HG03066 (cell line): ENCODE data around the gene PACSIN2.
"Not testable (repeated sequence)": the region's sequence is repeated elsewhere in the genome, so short reads cannot be mapped to it uniquely, and the experiment has no call there.

Source experiments
- ATAC-seq: cut with Tn5 transposase; IDR thresholded peaks from one replicate; pipeline ENCODE4 v1.9.1; 2021; ENCODE audit warnings: low read depth; ENCODE audit not compliant: unreplicated experiment

Gene PACSIN2

GRCh38 chr22:43013355-43014315, 1.3 kb downstream of the PACSIN2 start:
- ATAC-seq, result no peak

DNA sequence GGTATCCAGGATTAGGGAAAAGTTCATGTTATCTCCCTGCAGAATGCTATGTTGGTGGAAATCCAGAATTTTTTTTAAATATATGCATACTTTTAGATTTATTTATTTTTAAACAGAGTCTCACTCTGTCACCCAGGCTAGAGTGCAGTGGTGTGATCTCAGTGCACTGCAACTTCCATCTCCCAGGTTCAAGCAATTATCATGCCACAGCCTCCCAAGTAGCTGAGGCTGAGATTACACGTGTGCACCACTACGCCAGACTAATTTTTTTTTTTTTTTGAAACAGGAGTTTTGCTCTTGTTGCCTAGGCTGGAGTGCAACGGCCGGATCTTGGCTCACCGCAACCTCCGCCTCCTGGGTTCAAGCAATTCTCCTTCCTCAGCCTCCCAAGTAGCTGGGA, 2.6 kb downstream of the PACSIN2 start:
- no peak for ATAC-seq

DNA sequence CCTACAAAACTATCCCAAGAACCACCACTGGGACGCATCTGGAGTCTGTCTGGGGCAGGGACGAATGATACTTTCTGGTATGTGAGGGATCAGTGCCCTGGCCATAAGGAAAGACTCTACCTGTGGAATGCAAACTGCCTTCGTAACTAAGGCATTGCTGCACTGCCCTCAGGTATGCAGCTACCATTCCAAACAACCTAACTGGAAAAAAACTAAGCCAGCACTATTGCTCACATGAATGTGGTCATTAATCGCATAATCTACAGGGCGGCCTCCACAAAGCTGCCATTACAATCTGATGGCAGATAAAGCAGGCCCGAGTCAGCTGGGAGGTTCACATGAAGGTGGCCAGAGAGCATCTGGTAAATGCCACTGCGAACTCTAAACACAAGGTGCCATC, 3.9 kb downstream of the PACSIN2 start:
- ATAC-seq, result no peak

DNA sequence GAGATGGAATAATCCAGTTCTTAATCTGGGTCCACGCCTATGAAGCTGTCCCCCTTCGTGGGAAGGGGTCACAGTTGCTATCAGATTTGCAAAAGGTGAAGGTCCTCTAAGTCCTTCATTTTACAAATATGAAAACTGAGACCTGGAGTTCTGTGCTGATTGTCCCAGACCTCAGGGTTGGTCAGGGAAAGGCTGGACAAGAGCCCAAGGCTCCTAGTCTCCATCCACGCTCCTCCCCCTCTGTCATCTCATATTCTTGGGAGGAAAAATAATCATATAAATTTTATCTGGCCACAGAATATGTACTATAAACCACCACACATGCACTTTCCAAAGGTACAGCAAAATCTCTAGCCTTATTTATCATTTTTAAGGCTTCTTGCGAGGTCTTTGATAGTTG, 5.5 kb downstream of the PACSIN2 start:
- ATAC-seq, result no peak

- ATAC-seq, result no peak
Observed at GRCh38 chr22:43008921-43009320, 6.0 kb downstream of the PACSIN2 start.

DNA sequence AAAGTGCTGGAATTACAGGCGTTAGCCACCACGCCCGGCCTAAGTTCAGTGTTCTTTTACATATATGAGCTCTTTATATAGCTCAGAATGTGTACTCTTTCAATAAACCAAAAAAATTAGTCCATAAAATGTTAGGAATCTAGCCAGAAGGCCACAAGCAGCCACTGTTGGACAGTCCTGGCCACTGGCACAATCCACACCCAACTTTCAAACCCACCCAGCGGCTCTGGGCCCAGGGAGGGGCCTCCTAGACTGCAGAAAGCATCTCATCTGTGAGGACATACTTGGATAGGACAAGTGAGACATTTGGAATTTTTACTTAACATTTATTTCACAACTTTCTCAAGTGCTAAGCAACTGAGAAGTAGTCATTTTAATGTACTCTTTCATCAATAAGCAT, 6.4 kb downstream of the PACSIN2 start:
- ATAC-seq, result no peak

GRCh38 chr22:43007519-43008102, 7.3 kb downstream of the PACSIN2 start:
- no peak for ATAC-seq

- no peak for ATAC-seq
Observed at GRCh38 chr22:43006753-43007152, 8.2 kb downstream of the PACSIN2 start.

- no peak for ATAC-seq
Observed at GRCh38 chr22:43006016-43006505, 8.9 kb downstream of the PACSIN2 start.

- no peak for ATAC-seq
Observed at GRCh38 chr22:43005106-43005505, 9.8 kb downstream of the PACSIN2 start.

- no peak for ATAC-seq
Observed at GRCh38 chr22:43004362-43005035, 10.4 kb downstream of the PACSIN2 start.

DNA sequence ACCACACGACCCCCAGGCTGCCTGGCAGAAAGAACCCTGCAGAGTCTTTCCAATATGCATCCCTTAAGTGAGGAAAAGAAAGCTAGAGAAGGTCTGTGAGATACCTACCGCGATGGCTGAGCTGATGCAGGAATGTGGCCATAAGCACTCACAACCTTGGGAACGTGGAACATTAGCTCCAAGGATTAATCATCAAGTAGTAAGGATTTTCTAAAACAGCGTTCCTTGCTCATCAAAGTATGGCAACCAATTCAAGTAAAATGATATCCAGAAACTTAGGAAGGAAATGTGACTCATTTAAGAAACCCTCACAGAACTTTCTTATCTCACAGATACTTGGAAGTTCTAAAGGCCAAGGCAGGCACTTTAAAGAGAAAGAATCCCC, 12.8 kb downstream of the PACSIN2 start:
- ATAC-seq, result no peak

DNA sequence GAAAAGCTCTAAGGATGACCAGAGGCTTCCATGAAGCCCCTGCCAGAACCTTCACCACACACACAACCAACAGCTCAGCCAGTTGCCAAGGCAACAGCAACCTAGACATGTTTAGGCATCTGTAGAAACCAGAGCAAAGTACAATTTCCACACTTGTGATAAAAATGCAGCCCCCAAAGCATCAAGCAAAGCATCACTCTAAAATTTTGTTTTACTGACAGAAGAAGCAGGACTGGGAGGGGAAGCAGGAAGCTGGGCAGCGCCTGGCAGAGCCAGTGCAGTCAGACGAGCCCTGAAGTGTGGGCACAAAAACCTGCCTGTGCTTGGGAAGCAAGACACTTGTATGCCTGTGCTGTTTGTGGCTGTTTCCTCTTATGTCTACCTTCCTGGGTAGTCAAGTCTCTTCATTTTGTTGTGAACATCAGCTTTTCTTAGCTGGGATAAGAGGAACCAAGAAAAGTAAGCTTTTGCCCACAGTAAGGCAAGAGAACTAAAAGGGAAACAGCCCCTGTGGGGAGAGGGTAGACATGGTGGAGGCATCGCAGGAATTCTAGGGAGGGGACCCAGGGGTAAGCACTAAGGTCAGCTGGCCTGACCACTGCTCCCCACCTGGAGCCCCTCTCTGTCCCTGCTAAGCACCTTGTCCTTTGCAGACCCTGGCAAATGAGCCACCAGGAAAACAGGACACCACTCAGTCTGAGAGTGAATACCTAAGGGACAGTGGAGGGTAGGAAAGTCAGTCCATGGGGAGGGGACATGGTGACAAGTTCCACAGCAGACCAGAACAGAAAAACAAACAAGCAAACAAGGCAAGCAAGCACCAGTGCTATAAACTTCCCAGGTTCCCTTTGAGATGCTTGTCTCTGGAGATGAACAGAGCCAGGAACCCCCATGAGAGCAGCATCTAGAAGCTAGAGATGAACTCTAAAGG, 13.4 kb downstream of the PACSIN2 start:
- no peak for ATAC-seq

DNA sequence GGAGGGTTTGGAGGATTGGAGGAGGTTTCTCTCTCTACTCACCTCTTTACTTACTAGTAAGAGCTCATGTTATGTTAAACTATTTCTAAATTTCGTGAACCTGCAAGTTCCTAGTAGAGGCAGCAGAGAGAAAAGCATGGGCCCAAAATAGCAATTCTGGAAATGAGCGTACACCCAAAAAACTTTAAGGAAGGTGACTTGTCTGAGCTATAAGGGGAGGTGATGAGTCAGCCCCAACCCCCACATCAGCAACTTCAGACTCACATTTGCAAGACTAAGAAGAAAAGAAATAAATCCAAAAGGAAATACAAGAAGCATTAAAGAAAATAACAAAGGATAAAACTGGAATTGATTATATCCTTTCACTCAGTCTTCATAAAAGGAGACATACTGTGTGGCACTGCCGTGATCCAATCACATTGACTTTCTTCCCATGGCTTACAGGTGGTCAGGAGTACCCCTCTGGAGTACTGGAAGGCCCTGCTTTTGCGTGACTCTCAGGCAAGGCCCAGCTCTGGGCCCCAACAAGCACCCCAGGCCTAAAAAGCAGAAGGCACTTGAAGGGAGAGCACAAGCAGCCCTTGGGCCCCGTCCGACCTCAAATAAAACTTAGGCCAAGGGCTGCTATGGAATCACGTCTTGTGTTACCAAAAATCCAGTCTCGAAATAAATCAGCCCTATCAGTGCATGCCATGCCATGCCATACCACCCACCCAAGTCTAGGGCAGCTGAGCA, 14.3 kb downstream of the PACSIN2 start:
- ATAC-seq, result no peak

GRCh38 chr22:42997582-42998090, 17.3 kb downstream of the PACSIN2 start:
- ATAC-seq, result no peak

DNA sequence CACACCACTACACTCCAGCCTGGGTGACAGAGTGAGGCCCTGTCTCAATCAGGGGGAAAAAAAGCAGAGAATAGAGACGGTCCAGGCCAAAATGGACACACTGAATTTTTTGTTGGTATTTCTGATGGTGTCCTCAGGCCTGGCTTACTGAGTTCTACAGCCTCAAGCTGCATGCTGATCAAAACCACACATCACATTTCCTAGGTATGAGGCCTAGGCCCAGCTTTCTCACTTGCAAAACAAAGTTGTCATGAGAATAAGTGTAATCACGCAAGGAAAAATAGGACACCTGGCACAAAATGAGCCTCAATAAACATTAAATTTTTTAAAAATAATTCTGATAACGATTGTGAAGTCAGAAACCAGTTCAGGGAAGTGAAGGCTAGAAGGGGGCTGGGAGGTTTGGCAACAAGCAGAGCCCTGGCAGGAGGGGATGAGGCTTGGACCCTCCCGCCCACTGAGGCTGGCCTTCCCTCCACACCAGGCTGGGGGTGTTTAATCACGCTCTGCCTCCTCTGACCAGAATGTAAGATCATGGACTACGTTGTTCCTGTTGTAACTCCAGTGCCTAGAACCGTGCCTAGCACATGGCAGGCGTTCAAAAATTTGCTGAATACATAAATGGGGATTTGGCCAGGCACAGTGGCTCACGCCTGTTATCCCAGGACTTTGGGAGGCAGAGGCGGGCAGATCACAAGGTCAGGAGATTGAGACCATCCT, 18.1 kb downstream of the PACSIN2 start:
- ATAC-seq, result no peak

GRCh38 chr22:42995654-42996053, 19.3 kb downstream of the PACSIN2 start:
- ATAC-seq, result not testable (repeated sequence)

DNA sequence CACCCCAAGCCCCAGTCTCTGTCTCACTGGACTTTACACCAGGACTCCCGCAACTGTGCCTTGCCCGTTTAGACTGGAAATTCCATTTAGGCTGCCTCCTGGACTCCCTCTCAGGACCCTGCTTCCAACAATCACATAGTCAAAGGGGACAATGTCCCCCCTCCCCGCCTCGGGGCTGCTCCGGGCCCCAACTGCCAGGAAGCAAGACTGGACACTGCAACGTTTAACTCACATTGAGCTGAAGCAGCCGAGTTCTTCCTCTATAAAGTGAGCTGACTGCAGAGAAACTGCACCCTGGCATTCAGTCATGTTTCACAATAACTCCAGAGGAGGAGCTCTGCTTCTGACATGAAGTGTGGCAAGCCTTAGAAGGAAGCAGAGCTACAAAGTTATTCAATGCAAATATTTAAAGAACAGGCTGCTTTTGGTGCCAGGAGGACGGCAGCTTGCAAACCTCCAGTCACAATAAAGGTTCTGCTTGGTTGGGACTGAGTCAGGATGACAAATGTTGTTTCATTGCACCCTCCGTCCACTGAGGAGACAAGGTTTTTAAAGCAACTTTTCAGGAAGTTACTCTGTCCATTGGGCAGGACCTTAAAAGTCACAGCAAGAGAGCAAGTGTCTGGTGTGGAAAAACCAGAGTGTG, 19.9 kb downstream of the PACSIN2 start:
- no peak for ATAC-seq
